ENCODE results near the gene GDF15. TPM values are rescaled to one million over a fixed set of nuclear protein-coding genes. Genes with fewer than 3 reads are reported as not detected.

GDF15 gene
- total RNA-seq, 4 donors from 2014 or later: 1.4 to 2.7 TPM; not detected in 2

DNA sequence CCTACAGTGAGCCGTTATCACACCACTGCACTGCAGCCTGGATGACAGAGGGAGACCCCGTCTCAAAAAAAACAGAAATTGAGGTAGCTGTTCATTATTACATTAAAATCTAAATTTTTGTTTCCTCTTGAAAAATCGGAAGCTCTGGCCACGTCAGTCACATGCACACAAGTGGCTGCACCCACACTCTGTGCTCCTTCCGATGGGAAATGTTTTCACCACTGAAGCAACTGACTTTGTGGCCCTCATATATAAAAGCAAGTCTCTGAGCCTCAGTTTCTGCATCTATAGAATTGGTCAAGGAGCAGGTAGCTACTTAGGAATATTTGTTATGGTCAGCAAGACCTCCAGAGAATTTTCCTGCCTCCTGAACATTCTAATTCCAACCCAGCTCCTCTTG, 7.0 kb downstream of the GDF15 start:
- intact Hi-C loops (cut with DNase I; ENCODE audit: low total_unique reads): loop anchor here (5.0 kb wide), 1 partner anchor 41 kb away; no protein-coding TSS in a partner anchor
- TF ChIP-seq POLR2A (IDR thresholded peaks at IDR 0.05): no peak
- TF ChIP-seq, protein P1, sequence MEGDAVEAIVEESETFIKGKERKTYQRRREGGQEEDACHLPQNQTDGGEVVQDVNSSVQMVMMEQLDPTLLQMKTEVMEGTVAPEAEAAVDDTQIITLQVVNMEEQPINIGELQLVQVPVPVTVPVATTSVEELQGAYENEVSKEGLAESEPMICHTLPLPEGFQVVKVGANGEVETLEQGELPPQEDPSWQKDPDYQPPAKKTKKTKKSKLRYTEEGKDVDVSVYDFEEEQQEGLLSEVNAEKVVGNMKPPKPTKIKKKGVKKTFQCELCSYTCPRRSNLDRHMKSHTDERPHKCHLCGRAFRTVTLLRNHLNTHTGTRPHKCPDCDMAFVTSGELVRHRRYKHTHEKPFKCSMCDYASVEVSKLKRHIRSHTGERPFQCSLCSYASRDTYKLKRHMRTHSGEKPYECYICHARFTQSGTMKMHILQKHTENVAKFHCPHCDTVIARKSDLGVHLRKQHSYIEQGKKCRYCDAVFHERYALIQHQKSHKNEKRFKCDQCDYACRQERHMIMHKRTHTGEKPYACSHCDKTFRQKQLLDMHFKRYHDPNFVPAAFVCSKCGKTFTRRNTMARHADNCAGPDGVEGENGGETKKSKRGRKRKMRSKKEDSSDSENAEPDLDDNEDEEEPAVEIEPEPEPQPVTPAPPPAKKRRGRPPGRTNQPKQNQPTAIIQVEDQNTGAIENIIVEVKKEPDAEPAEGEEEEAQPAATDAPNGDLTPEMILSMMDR (IDR thresholded peaks at IDR 0.05 in 4 of 5, conservative IDR thresholded peaks at IDR 0.05 in 1 of 5): no peak
- in situ Hi-C loops (cut with MboI; ENCODE audit: low sequenced_read_pairs in 4 of 4): no loop called here
- H3K36me3 ChIP-seq: no peaks in the 10 kb centered on the region
- H3K9me3 ChIP-seq: no peaks in the 10 kb centered on the region
- DNase-seq (no peak), ATAC-seq (no peak)
- H3K4me1 ChIP-seq: peaks cover 0 to 8% of the 10 kb centered on the region in 2 donors
- no peaks in the 10 kb centered on the region for H3K27me3 ChIP-seq
- H3K27ac ChIP-seq: no peak overlapping the region
- H3K4me3 ChIP-seq: peak overlapping the region in 1 of 4 donors; percentile 13

DNA sequence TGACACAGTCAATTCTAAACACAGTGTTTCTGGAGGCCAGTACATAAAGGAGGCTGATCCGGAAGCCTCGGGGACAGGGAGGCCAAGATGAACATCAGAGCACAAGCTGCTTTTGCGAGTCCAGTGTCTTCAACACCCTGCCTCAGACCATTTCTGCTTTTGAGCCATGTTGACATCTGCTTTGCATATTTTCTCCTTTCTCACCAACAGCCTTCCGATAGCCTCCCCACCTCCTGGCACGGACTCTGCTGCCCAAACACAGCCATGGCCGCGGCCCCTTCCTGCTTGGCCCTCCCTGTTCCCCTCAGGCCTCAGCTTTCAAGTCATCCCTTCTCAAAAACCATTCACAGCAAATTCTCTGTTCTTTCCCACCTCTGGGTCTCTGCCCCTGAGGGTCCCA, 7.9 kb downstream of the GDF15 start:
- H3K4me1 ChIP-seq: peaks cover 0 to 4% of the 10 kb centered on the region in 2 donors
- in situ Hi-C loops (cut with MboI; ENCODE audit: low sequenced_read_pairs in 4 of 4): no loop called here
- H3K27me3 ChIP-seq: no peaks in the 10 kb centered on the region
- intact Hi-C loops (cut with DNase I; ENCODE audit: low total_unique reads): loop anchor here (5.0 kb wide), 1 partner anchor 42 kb away; no protein-coding TSS in a partner anchor
- DNase-seq: peak in 1 of 2 donors; percentile 38
- H3K4me3 ChIP-seq: peak overlapping the region in 1 of 4 donors; percentile 13
- no peak for ATAC-seq
- H3K36me3 ChIP-seq: no peaks in the 10 kb centered on the region
- no peaks in the 10 kb centered on the region for H3K9me3 ChIP-seq
- H3K27ac ChIP-seq: no peak overlapping the region
- TF ChIP-seq, protein P1 (IDR thresholded peaks at IDR 0.05 in 4 of 5, conservative IDR thresholded peaks at IDR 0.05 in 1 of 5): no peak
- TF ChIP-seq POLR2A (IDR thresholded peaks at IDR 0.05): no peak

DNA sequence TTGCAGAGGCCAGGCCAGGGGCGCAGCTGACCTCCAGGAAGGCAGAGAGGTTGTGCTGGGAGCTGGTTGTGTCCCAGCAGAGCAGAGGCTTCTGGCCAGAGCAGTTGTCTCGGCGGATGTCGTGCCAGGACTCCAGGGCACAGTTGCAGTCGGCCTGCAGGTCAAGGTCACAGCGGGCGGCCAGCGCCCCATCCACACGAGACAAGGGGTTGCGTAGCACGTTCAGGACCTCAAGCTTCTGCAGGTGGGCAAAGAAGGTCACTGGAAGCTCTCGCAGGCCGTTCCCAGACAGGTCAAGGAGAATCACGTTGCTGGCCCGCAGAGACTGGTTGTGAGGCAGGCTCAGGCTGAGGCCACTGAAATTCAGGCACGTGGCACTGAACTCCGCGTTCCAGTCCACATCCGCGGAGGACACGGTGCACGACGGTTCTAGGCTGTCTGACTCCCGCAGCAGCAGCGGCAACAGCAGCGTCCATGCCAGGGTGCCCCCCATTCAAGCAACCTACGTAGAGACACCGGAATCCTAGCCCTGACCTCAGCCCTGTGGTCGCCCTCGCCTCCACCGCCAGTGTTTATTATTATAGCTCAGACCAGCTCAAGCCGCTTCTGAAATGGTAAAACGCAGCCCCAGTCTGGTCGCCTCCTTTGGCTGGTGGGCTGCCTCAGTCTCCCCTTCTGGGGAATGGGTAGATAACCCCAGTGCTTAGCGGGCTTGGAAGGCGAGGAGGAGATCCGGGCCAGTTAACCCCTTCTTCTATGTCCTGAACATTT, 10.7 kb downstream of the GDF15 start:
- ATAC-seq (peak; percentile 34 to 66), DNase-seq (peak in 1 of 2 donors; percentile 47)
- intact Hi-C loops (cut with DNase I; ENCODE audit: low total_unique reads) (no loop called here), in situ Hi-C loops (cut with MboI; ENCODE audit: low sequenced_read_pairs in 4 of 4) (no loop called here)
- TF ChIP-seq, protein P1 (IDR thresholded peaks at IDR 0.05 in 4 of 5, conservative IDR thresholded peaks at IDR 0.05 in 1 of 5): no peak
- TF ChIP-seq POLR2A (IDR thresholded peaks at IDR 0.05): no peak
- Histone ChIP-seq H3K27ac (peak overlapping the region in 1 of 4 donors; percentile 18), H3K9me3 (no peaks in the 10 kb centered on the region), H3K4me1 (peaks cover 0 to 4% of the 10 kb centered on the region in 2 donors), H3K27me3 (no peaks in the 10 kb centered on the region), H3K4me3 (peak overlapping the region in 1 of 4 donors; percentile 33), H3K36me3 (no peaks in the 10 kb centered on the region)

- Histone ChIP-seq H3K4me3 (peak within 1 kb of the TSS in 1 of 4 donors; percentile 33), H3K9me3 (no peaks in the 10 kb centered on the region), H3K36me3 (no peaks in the 10 kb centered on the region), H3K4me1 (peaks cover 0 to 4% of the 10 kb centered on the region in 2 donors), H3K27ac (peak within 1 kb of the TSS in 1 of 4 donors; percentile 18), H3K27me3 (no peaks in the 10 kb centered on the region)
- DNase-seq (peak in 1 of 2 donors; percentile 50), ATAC-seq (no peak)
- TF ChIP-seq, protein P1 (IDR thresholded peaks at IDR 0.05 in 4 of 5, conservative IDR thresholded peaks at IDR 0.05 in 1 of 5): no peak
- TF ChIP-seq POLR2A (IDR thresholded peaks at IDR 0.05): peak in 1 of 2 donors; percentile 17
- in situ Hi-C loops (cut with MboI; ENCODE audit: low sequenced_read_pairs in 4 of 4) (no loop called here), intact Hi-C loops (cut with DNase I; ENCODE audit: low total_unique reads) (no loop called here)
These were observed 11.6 kb downstream of the GDF15 start, which contains the start of gene LRRC25 for GRCh38 chr19:18397242-18398202. Gene LRRC25, minus strand, starts transcription at chr19:18397622. Its CDS starts 659 bp downstream, at chr19:18396963.
